Endothelial cell of umbilical vein (primary cell): ENCODE data around the gene NSUN4. TPM values are rescaled to one million over a fixed set of nuclear protein-coding genes. Genes with fewer than 3 reads are reported as not detected.

Experiments used
- BruUV-seq: library from RNA; stranded (reverse); fragments of 400-500 nt; replicated peaks from 2 replicates; lab custom pipeline; 2021; lab: Mats Ljungman, UMichigan
- CTCF ChIA-PET: fragments of 300-600, 350-600 bp; sonication (Branson Sonifier 250); formaldehyde crosslinking; loops from one replicate; lab custom pipeline; 2021; ENCODE audit warnings: antibody characterized with exemption, inconsistent platforms; lab: Charles Lee
- POLR2A ChIA-PET: fragments of 300-600, 350-600 bp; sonication (Branson Sonifier 250); formaldehyde crosslinking; loops from one replicate; lab custom pipeline; 2021; ENCODE audit warnings: antibody characterized with exemption, inconsistent platforms; lab: Charles Lee
- DNase-seq: peaks from one replicate; pipeline ENCODE4 v3.0.0-alpha.2; 2011; ENCODE audit warnings: low read depth, low spot score
- FAIRE-seq: peaks from 2 replicates; lab custom pipeline; 2011; peaks lifted over from hg19 to GRCh38; lab: Jason Lieb, UNC
- H2AFZ ChIP-seq: 2 replicates; pipeline ENCODE4 v1.6.0; 2012; ENCODE audit warnings: low read depth, low read length, control low read depth, inconsistent platforms
- H3K27ac ChIP-seq: 2 replicates; pipeline ENCODE4 v1.5.1; 2011; ENCODE audit warnings: low read depth, mild to moderate bottlenecking, control low read depth, low read length, moderate library complexity; ENCODE audit not compliant: insufficient read depth
- H3K27me3 ChIP-seq, 2 experiments: 2 replicates each; pipeline versions ENCODE4 v1.6.0 to v1.6.1; 2011; ENCODE audit warnings: low read length in 2 of 2, mixed read lengths in 1 of 2; ENCODE audit not compliant: control insufficient read depth in 2 of 2, insufficient read depth in 2 of 2
- H3K36me3 ChIP-seq, 2 experiments: 2 replicates in 1 of 2; 3 replicates in 1 of 2; pipeline ENCODE4 v1.5.1; 2011; ENCODE audit warnings: low read length in 2 of 2, mild to moderate bottlenecking in 1 of 2, moderate library complexity in 1 of 2; ENCODE audit not compliant: control insufficient read depth in 2 of 2, insufficient read depth in 2 of 2; ENCODE audit errors: extremely low read depth in 1 of 2
- H3K4me1 ChIP-seq: 3 replicates; pipeline ENCODE4 v1.5.1; 2011; ENCODE audit warnings: mild to moderate bottlenecking, low read length; ENCODE audit not compliant: control insufficient read depth, insufficient read depth; ENCODE audit errors: extremely low read depth
- H3K4me2 ChIP-seq: 2 replicates; pipeline ENCODE4 v1.6.1; 2011; ENCODE audit warnings: low read length, control low read depth, mixed read lengths; ENCODE audit not compliant: insufficient read depth
- H3K4me3 ChIP-seq, 3 experiments: fragments of 200-600 bp in 1 of 3; sonication (generic), shearing (Covaris generic) in 1 of 3; replicated peaks in 1 of 3; 2 replicates each; pipeline ENCODE4 v1.5.1; 2011 to 2016; ENCODE audit warnings: control low read depth in 3 of 3, low read length in 3 of 3, mild to moderate bottlenecking in 2 of 3, inconsistent platforms in 1 of 3, low read depth in 1 of 3, moderate library complexity in 1 of 3; ENCODE audit not compliant: insufficient read depth in 1 of 3
- H3K79me2 ChIP-seq: 2 replicates; pipeline ENCODE4 v1.6.0; 2012; ENCODE audit warnings: low read length, inconsistent platforms; ENCODE audit not compliant: control insufficient read depth, insufficient read depth
- H3K9ac ChIP-seq: replicated peaks from 2 replicates; pipeline ENCODE3; 2011; ENCODE audit warnings: low read length, control low read depth; ENCODE audit not compliant: insufficient read depth; ENCODE audit errors: extremely low read depth
- H3K9me1 ChIP-seq: replicated peaks from 3 replicates; pipeline ENCODE4 v1.6.0; 2011; ENCODE audit warnings: mild to moderate bottlenecking, low read length; ENCODE audit not compliant: control insufficient read depth, insufficient read depth; ENCODE audit errors: extremely low read depth
- H3K9me3 ChIP-seq: replicated peaks from 2 replicates; pipeline ENCODE4 v1.5.1; 2012; ENCODE audit warnings: low read length, inconsistent platforms; ENCODE audit not compliant: control insufficient read depth, insufficient read depth
- H4K20me1 ChIP-seq: replicated peaks from 2 replicates; pipeline ENCODE3; 2011; ENCODE audit warnings: mild to moderate bottlenecking, low read length; ENCODE audit not compliant: control insufficient read depth, insufficient read depth; ENCODE audit errors: extremely low read depth
- CTCF ChIP-seq, 2 donors: IDR thresholded peaks; 1 replicate in 1 of 2; 2 replicates in 1 of 2; pipeline ENCODE4 v1.5.1; 2011; ENCODE audit warnings: low read length in 2 of 2, mild to moderate bottlenecking in 2 of 2, moderate library complexity in 2 of 2, control low read depth in 1 of 2, inconsistent platforms in 1 of 2, low read depth in 1 of 2; ENCODE audit not compliant: insufficient read depth in 1 of 2; ENCODE audit errors: extremely low read depth in 1 of 2
- EZH2 ChIP-seq: IDR thresholded peaks from 2 replicates; pipeline ENCODE4 v1.6.1; 2012; ENCODE audit warnings: borderline replicate concordance, low read depth, mild to moderate bottlenecking, moderate library complexity, low read length, inconsistent platforms; ENCODE audit not compliant: severe bottlenecking
- FOS ChIP-seq: IDR thresholded peaks from 2 replicates; pipeline ENCODE4 v1.6.1; 2011; ENCODE audit warnings: mild to moderate bottlenecking, low read length, moderate library complexity, borderline replicate concordance; ENCODE audit not compliant: insufficient read depth
- GATA2 ChIP-seq: IDR thresholded peaks from 2 replicates; pipeline ENCODE4 v1.7.0; 2011; ENCODE audit warnings: low read depth, mild to moderate bottlenecking, moderate library complexity, mixed read lengths, low read length; ENCODE audit not compliant: insufficient read length, insufficient read depth
- JUN ChIP-seq: IDR thresholded peaks from 2 replicates; pipeline ENCODE4 v1.6.1; 2011; ENCODE audit warnings: borderline replicate concordance, low read depth; ENCODE audit not compliant: insufficient read length, insufficient read depth
- MAX ChIP-seq: IDR thresholded peaks from 2 replicates; pipeline ENCODE4 v1.6.1; 2011; ENCODE audit not compliant: insufficient read depth, insufficient read length
- MYC ChIP-seq: IDR thresholded peaks from one replicate; pipeline ENCODE4 v1.6.1; 2011; ENCODE audit warnings: mild to moderate bottlenecking, low read depth, low read length
- POLR2A ChIP-seq: IDR thresholded peaks from 2 replicates; pipeline ENCODE4 v1.6.1; 2012; ENCODE audit warnings: low read depth, mild to moderate bottlenecking, control low read depth, low read length
- POLR2AphosphoS5 ChIP-seq: IDR thresholded peaks from 2 replicates; pipeline ENCODE4 v1.6.1; 2012; ENCODE audit warnings: low read depth, mild to moderate bottlenecking, control low read depth, low read length, moderate library complexity; ENCODE audit not compliant: insufficient read depth
- dilution Hi-C: fragments of 300-500 bp; cut with MboI; formaldehyde crosslinking; loops from one replicate; pipeline ENCODE4 v1.15.0; 2019; ENCODE audit warnings: low sequenced_read_pairs; ENCODE audit not compliant: extremely low pct_ligation_motif_present
- intact Hi-C: fragments of 100-400 bp; cut with micrococcal nuclease; formaldehyde crosslinking; loops from one replicate; pipeline ENCODE4 v1.10.0; 2022
- polyA plus RNA-seq, 4 experiments: library from polyadenylated mRNA; depleted of rRNA in 3 of 4; stranded (reverse) in 3 of 4; unstranded in 1 of 4; fragments of >200 nt; gene quantifications; 2 replicates each; pipeline versions ENCODE4 v1.2.1 to v1.2.3, GENCODE V29; 2011 to 2012; ENCODE audit warnings: missing spikeins in 1 of 4
- total RNA-seq: library from RNA; stranded (reverse); gene quantifications from 2 replicates; pipeline ENCODE4 v1.2.3, GENCODE V29; 2021

The NSUN4 gene
- total and polyA plus RNA-seq, 2 donors (not counting 3 experiments of a cell fraction or from before 2014, with no cell fraction given) = 21.6 to 23.4 TPM

GRCh38 chr1:46403916-46404315, 63.3 kb downstream of the NSUN4 start:
- no peak overlapping the region for H3K4me3 ChIP-seq
- DNase-seq = no peak
- H3K27me3 ChIP-seq = peaks cover 1 to 2% of the 10 kb centered on the region in 2 experiments
- intact Hi-C loops (no loop called here), dilution Hi-C loops (no loop called here)
- H4K20me1 ChIP-seq = no peaks in the 10 kb centered on the region
- H3K9me3 ChIP-seq = no peaks in the 10 kb centered on the region
- no peaks in the 10 kb centered on the region for H3K79me2 ChIP-seq
- ChIA-PET CTCF (no interaction called here), POLR2A (no interaction called here)
- no peak for FAIRE-seq
- TF ChIP-seq MAX = no peak
- TF ChIP-seq JUN = no peak
- no peak overlapping the region for H3K27ac ChIP-seq
- H2AFZ ChIP-seq = no peak overlapping the region
- no peaks in the 10 kb centered on the region for H3K4me1 ChIP-seq
- H3K4me2 ChIP-seq = no peak overlapping the region
- no peak overlapping the region for H3K9ac ChIP-seq
- BruUV-seq = no TSS peak
- no peaks in the 10 kb centered on the region for H3K9me1 ChIP-seq
- no peaks in the 10 kb centered on the region for H3K36me3 ChIP-seq

- Histone ChIP-seq H3K9me1 (no peaks in the 10 kb centered on the region), H3K4me3 (no peak overlapping the region), H3K9me3 (no peaks in the 10 kb centered on the region), H3K9ac (no peak overlapping the region), H3K79me2 (no peaks in the 10 kb centered on the region), H4K20me1 (no peaks in the 10 kb centered on the region), H3K27me3 (peaks cover 1 to 2% of the 10 kb centered on the region in 2 experiments), H3K4me1 (no peaks in the 10 kb centered on the region), H3K36me3 (no peaks in the 10 kb centered on the region), H3K27ac (no peak overlapping the region), H3K4me2 (no peak overlapping the region), H2AFZ (no peak overlapping the region)
- FAIRE-seq = no peak
- dilution Hi-C loops = no loop called here
- ChIA-PET CTCF (interaction anchor here (3.9 kb wide), 1 partner anchor 123 kb away, joined by 53 read pairs; no protein-coding TSS in a partner anchor), POLR2A (no interaction called here)
- intact Hi-C loops = no loop called here
- TF ChIP-seq GATA2 = no peak
- TF ChIP-seq POLR2A = no peak
- no peak for TF ChIP-seq CTCF (IDR thresholded peaks at IDR 0.05; ENCODE audit: extremely low read depth in 1 of 2, insufficient read depth in 1 of 2, low read depth in 1 of 2, low read length in 2 of 2)
- no peak for TF ChIP-seq MYC
- no peak for TF ChIP-seq FOS
- no peak for TF ChIP-seq POLR2AphosphoS5
- TF ChIP-seq JUN = no peak
- TF ChIP-seq EZH2 = no peak
- TF ChIP-seq MAX = no peak
- no peak for DNase-seq
- no TSS peak for BruUV-seq
These were observed 64.0 kb downstream of the NSUN4 start for GRCh38 chr1:46404482-46405196.
